Vein endothelial cell (primary cell): Measurements from ENCODE around the gene XPO6. TPM values are rescaled to one million over a fixed set of nuclear protein-coding genes. Genes with fewer than 3 reads are reported as not detected.

ENCODE experiments used
- small RNA-seq: library from RNA; depleted of rRNA; stranded (forward); fragments of <200 nt; gene quantifications from one replicate; pipeline ENCODE3, GENCODE V24; 2012
- total RNA-seq: library from RNA; depleted of rRNA; stranded (reverse); fragments of >200 nt; gene quantifications from 2 replicates; pipeline ENCODE4 v1.2.3, GENCODE V29; 2012

The XPO6 gene
- 113 and 160 TPM in 2 replicates for total RNA-seq

GRCh38 chr16:28211758-28212531, at the start of gene XPO6:
XPO6 (minus strand) TSS chr16:28211965; CDS start chr16:28211368, 597 bp downstream.

DNA sequence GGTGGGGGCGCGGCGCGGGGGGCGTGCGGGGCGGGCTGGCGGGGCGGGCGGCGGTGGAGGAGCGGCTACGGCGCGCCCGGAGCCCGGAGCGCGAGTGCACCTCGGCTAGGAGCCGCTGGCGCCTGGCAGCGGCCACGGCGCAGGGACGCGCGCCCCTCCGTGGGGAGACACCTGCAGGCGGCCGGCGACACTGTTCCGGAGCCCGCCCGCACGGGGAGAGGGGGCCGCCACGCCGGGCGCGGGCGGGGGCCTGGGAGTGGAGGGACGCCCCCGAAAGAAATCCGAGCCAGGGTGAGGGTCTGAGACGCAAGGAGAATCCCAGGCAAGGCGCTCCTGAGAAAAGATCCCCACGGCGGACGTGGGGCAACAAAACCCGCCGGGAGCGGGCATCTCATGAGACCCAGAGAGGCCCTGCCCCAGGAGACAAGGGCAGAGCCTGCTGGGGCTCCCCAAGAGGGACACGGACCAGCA, 148.1 kb downstream of the XPO6 start, which contains the start of gene GSG1L:
TSS of gene GSG1L (minus strand) at position 124 of the 471 bp plus-strand sequence. CDS start 290 bp downstream, outside the sequence.

Small RNA genes within 50 kb of the gene (small RNA-seq; reads per million reads assigned to genes)
- gene RF00402 (not detected), gene RNY1P10 (not detected)

Other genes starting within 250 kb of the XPO6 start
- under 0.01 TPM in 1 of 2 replicates, not detected in the other for gene GSG1L, start 148.3 kb downstream of the XPO6 start, total RNA-seq
- 0.10 and 0.33 TPM in 2 replicates for gene SBK1, start 80.6 kb upstream of the XPO6 start, total RNA-seq
- gene NPIPB6, start 151.5 kb upstream of the XPO6 start, total RNA-seq, result 1.1 TPM in 1 of 2 replicates, not detected in the other
- 103 and 118 TPM in 2 replicates for gene EIF3CL, start 191.9 kb upstream of the XPO6 start, total RNA-seq